GM18526 (cell line): Measurements from ENCODE around the gene CGB7.
A peak's percentile ranks its signal among the peaks of the same experiment; 100 is the strongest.

ENCODE experiments used
- POLR2A ChIP-seq: IDR thresholded peaks from 3 replicates; pipeline ENCODE4 v1.6.1; 2011; ENCODE audit not compliant: insufficient read length; ENCODE audit errors: extremely low read depth

CGB7 gene

GRCh38 chr19:49085020-49085867, 27.7 kb upstream of the CGB7 start, which contains the start of gene SNRNP70:
TSS of gene SNRNP70 (plus strand) at chr19:49085451. CDS start at chr19:49086415, 964 bp downstream.
- peak; percentile 97 for TF ChIP-seq POLR2A

- TF ChIP-seq POLR2A: no peak
Measured at GRCh38 chr19:49084206-49085019, 26.9 kb upstream of the CGB7 start.

GRCh38 chr19:49081273-49081672, 23.7 kb upstream of the CGB7 start:
- TF ChIP-seq POLR2A: no peak

GRCh38 chr19:49080392-49080791, 22.8 kb upstream of the CGB7 start:
- TF ChIP-seq POLR2A: no peak

- no peak for TF ChIP-seq POLR2A
Measured at GRCh38 chr19:49073514-49074378, 16.2 kb upstream of the CGB7 start.

- TF ChIP-seq POLR2A: no peak
Measured at GRCh38 chr19:49071860-49072547, 14.5 kb upstream of the CGB7 start.

- no peak for TF ChIP-seq POLR2A
Measured at GRCh38 chr19:49070416-49070815, 12.9 kb upstream of the CGB7 start.

- TF ChIP-seq POLR2A: no peak
Measured at GRCh38 chr19:49069026-49069425, 11.5 kb upstream of the CGB7 start.

GRCh38 chr19:49067554-49067953, 10.0 kb upstream of the CGB7 start:
- no peak for TF ChIP-seq POLR2A

GRCh38 chr19:49065905-49066512, 8.5 kb upstream of the CGB7 start:
- no peak for TF ChIP-seq POLR2A

GRCh38 chr19:49064768-49065611, 7.4 kb upstream of the CGB7 start, which contains the start of gene NTF4:
TSS of gene NTF4 (minus strand) at chr19:49064818. CDS start at chr19:49061997, 2,821 bp downstream.
- no peak for TF ChIP-seq POLR2A

GRCh38 chr19:49064029-49064629, 6.6 kb upstream of the CGB7 start:
- TF ChIP-seq POLR2A: no peak

GRCh38 chr19:49061445-49061844, 3.9 kb upstream of the CGB7 start:
- no peak for TF ChIP-seq POLR2A
